HG03469 (cell line): ENCODE data around the gene HLA-DPA1.
A peak's percentile ranks its signal among the peaks of the same experiment; 100 is the strongest.
"Not testable (repeated sequence)": the region's sequence is repeated elsewhere in the genome, so short reads cannot be mapped to it uniquely, and the experiment has no call there.

ENCODE experiments used
- ATAC-seq: cut with Tn5 transposase; IDR thresholded peaks from one replicate; pipeline ENCODE4 v1.9.1; 2021; ENCODE audit warnings: mild to moderate bottlenecking, moderate library complexity, moderate number of reproducible peaks; ENCODE audit not compliant: unreplicated experiment

HLA-DPA1 gene

DNA sequence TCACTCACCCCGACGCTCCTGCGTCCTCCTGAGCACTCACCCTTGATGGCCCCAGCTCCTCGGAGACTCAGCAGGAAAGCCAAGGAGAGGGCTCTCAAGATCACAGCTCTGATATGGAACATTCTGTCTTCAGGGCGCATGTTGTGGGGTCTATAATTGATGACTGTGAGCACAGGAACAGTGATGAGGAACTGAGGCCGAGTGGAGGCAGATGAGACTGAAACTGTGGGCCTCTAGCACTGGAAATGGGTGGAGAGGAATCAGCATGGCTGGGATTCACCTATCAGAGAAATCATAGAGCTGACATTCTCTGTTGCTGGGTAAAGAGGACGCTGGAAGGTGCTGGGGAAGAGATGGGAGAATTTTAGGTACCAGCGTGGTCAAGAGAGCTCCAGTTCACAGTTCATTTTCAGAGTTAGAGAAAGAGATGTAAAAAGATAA, at the start of gene HLA-DPA1:
Gene HLA-DPA1 (minus strand): TSS at position 219 of the 441 bp plus-strand sequence.
- peak; percentile 52 for ATAC-seq

- ATAC-seq = no peak
Measured at GRCh38 chr6:33123181-33123580, 49.7 kb upstream of the HLA-DPA1 start.

- no peak for ATAC-seq
Measured at GRCh38 chr6:33120001-33120400, 46.6 kb upstream of the HLA-DPA1 start.

- no peak for ATAC-seq
Measured at GRCh38 chr6:33118525-33119123, 45.2 kb upstream of the HLA-DPA1 start.

GRCh38 chr6:33117811-33118277, 44.4 kb upstream of the HLA-DPA1 start:
- ATAC-seq = no peak

GRCh38 chr6:33116841-33117711, 43.6 kb upstream of the HLA-DPA1 start:
- no peak for ATAC-seq

DNA sequence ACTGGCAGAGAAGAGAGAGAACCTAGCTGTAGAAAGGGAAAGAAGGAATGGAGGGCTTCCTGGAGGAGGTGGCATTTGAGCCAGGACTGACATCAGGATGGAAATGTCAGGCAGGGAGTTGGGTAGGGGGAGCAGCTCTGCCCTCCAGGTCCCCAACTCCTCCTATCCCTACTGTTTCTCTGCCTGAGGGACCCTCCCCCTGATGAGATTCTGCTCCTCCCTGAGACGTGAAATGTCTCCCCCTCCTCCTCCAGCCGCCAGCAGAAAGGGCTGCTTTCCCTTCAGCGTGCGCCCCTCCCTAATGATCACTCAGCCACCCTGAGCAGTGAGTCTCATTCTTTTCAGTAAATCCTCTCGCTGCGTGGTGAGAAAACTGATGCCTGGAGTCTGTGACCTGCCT, 43.0 kb upstream of the HLA-DPA1 start:
- no peak for ATAC-seq

DNA sequence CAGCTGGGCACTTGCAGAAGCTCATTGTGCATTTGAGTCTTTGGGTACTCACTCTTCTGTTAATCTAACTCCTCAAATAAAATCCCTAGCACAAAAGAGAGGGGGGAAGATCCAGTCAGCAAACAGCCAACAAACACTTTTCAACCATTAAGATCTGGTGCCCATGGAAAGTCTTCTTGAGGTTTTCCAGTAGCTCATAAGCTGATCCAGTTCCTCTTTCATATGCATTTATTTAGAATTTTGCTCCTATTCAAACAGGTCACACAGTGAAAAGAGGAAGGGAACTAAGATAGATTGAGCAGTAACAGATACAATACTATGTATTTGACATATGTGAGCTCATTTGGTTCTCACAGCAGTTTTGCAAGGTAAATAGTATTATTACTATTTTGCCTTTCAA, 41.0 kb upstream of the HLA-DPA1 start:
- ATAC-seq = no peak

GRCh38 chr6:33113755-33114154, 40.3 kb upstream of the HLA-DPA1 start:
- no peak for ATAC-seq

GRCh38 chr6:33112148-33112547, 38.7 kb upstream of the HLA-DPA1 start:
- ATAC-seq = peak; percentile 86

DNA sequence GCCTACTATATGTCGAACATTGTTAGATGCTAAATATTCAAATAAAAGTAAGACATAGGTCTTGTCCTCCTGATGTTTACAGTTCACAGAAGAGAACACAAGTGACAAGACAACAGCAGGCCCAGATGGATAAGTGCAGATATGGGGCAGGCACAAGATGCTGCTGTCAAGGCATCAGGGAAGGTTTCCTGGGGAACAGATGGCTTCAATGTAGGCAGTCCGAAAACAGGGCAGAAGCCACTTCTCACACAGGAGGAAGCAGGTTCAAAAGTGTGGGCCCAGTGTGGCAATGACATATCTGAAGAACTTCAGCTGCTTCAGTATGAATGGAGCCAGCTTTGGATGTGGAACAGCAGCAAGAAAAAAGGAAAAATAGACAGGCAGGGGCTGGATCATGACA, 34.9 kb upstream of the HLA-DPA1 start:
- ATAC-seq = no peak

- ATAC-seq = no peak
Measured at GRCh38 chr6:33107641-33108040, 34.2 kb upstream of the HLA-DPA1 start.

- ATAC-seq = no peak
Measured at GRCh38 chr6:33105916-33106871, 32.7 kb upstream of the HLA-DPA1 start.

- ATAC-seq = no peak
Measured at GRCh38 chr6:33105386-33105785, 31.9 kb upstream of the HLA-DPA1 start.

GRCh38 chr6:33104887-33105286, 31.4 kb upstream of the HLA-DPA1 start:
- ATAC-seq = no peak

- no peak for ATAC-seq
Measured at GRCh38 chr6:33103776-33104175, 30.3 kb upstream of the HLA-DPA1 start.

- ATAC-seq = not testable (repeated sequence)
Measured at GRCh38 chr6:33101121-33101737, 27.8 kb upstream of the HLA-DPA1 start.

DNA sequence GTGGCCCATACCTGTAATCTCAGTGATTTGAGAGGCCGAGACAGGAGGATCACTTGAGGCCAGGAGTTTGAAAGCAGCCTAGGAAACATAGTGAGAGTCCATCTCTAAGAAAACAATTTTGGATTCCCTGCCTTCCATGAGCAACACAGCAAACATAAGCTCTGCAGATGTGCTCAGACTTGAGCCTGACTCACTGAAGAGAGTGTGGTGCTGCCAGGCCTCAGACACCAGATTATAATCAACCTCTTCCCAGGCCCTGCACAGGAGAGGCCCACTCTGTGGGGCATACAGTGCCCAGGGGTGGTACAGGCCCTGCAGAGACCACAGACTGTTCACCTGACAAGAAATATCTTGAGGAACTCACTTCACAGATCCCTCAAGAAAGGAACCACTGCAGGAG, 22.2 kb upstream of the HLA-DPA1 start:
- no peak for ATAC-seq

GRCh38 chr6:33093855-33094254, 20.4 kb upstream of the HLA-DPA1 start:
- ATAC-seq = no peak

DNA sequence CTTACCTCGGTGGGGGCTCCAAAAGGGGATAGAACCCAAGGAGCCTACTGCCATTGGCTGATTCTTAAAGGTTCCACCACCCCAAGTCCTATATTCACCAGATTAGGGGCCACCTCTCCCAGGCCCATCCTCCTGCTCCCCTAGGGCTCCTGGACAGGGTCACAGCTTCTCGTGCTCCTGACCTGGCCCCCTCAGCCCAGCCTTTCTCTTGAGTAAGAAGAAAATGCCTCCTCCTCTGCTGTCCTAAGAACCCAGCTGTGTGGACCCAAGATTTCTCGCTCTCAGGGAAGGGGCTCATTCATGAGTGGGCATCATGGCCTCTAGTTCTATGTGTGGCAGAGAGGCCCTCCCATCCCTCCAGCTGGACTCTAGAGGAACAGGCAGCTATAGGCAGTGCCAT, 18.9 kb upstream of the HLA-DPA1 start:
- ATAC-seq = no peak

DNA sequence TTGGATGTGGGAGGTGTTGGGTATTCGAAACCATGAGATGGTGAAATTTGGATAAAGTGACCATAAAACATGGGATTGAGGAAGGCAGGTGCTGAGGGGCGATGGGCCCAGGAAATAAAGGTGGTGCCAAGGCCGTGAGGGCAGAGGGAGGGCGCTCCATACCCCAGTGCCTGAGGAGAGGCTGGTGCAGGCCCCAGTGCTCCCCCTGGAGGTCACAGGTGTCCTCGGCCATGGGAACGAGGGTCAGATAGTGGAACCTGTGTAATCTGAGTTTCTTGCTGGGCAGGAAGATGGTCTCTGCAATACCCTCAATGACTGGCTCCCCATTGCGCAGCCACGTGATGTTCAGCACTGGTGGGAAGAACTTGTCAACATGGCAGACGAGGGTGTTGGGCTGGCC, 18.5 kb upstream of the HLA-DPA1 start:
- ATAC-seq = no peak
